MM.1S (cell line): Measurements from ENCODE around the gene PRKCA.

Experiments used
- DNase-seq: peaks from one replicate; pipeline ENCODE4 v3.0.0-alpha.2; 2015
- H2AFZ ChIP-seq: fragments of 300-600 bp; sonication (generic); 2 replicates; pipeline ENCODE4 v1.6.0; 2016; ENCODE audit warnings: antibody characterized with exemption, low read length
- H3F3A ChIP-seq: fragments of 300-600 bp; sonication (generic); 2 replicates; pipeline ENCODE4 v1.6.1; 2016; ENCODE audit warnings: mild to moderate bottlenecking, antibody characterized with exemption, low read length, moderate library complexity, mixed read lengths; ENCODE audit not compliant: insufficient read depth
- H3K27ac ChIP-seq: fragments of 300-600 bp; sonication (generic); 2 replicates; pipeline ENCODE4 v1.5.1; 2016; ENCODE audit warnings: mild to moderate bottlenecking, low read length
- H3K27me3 ChIP-seq: fragments of 300-600 bp; sonication (generic); replicated peaks from 2 replicates; pipeline ENCODE4 v1.6.0; 2016; ENCODE audit warnings: low read length; ENCODE audit not compliant: insufficient read depth
- H3K36me3 ChIP-seq: fragments of 300-600 bp; sonication (generic); replicated peaks from 2 replicates; pipeline ENCODE4 v1.6.1; 2016; ENCODE audit warnings: mild to moderate bottlenecking, low read length, mixed read lengths; ENCODE audit not compliant: insufficient read depth
- H3K4me1 ChIP-seq: fragments of 300-600 bp; sonication (generic); 2 replicates; pipeline ENCODE4 v1.6.1; 2016; ENCODE audit warnings: low read length, mixed read lengths
- H3K4me2 ChIP-seq: fragments of 300-600 bp; sonication (generic); 2 replicates; pipeline ENCODE4 v1.6.0; 2016; ENCODE audit warnings: low read depth, low read length
- H3K4me3 ChIP-seq: fragments of 300-600 bp; sonication (generic); 2 replicates; pipeline ENCODE4 v1.5.1; 2016; ENCODE audit warnings: low read length, mixed read lengths
- H3K79me2 ChIP-seq: fragments of 300-600 bp; sonication (generic); 2 replicates; pipeline ENCODE4 v1.6.1; 2016; ENCODE audit warnings: mixed run types, low read length, mixed read lengths
- H3K9ac ChIP-seq: fragments of 300-600 bp; sonication (generic); 2 replicates; pipeline ENCODE4 v1.6.1; 2016; ENCODE audit warnings: low read length, mixed read lengths
- H3K9me2 ChIP-seq: fragments of 300-600 bp; sonication (generic); replicated peaks from 2 replicates; pipeline ENCODE4 v1.6.1; 2016; ENCODE audit warnings: mild to moderate bottlenecking, low read length, mixed read lengths; ENCODE audit not compliant: insufficient read depth
- H3K9me3 ChIP-seq: fragments of 300-600 bp; sonication (generic); replicated peaks from 2 replicates; pipeline ENCODE4 v1.6.1; 2016; ENCODE audit warnings: mild to moderate bottlenecking, low read length, mixed read lengths; ENCODE audit not compliant: insufficient read depth
- H4K20me1 ChIP-seq: fragments of 300-600 bp; sonication (generic); 2 replicates; pipeline ENCODE4 v1.6.1; 2016; ENCODE audit warnings: mild to moderate bottlenecking, low read length, moderate library complexity, mixed read lengths; ENCODE audit not compliant: insufficient read depth
- CTCF ChIP-seq: fragments of 300-600 bp; sonication (generic); IDR thresholded peaks from 2 replicates; pipeline ENCODE4 v1.5.1; 2016; ENCODE audit warnings: antibody characterized with exemption, low read length, mixed read lengths
- EZH2 ChIP-seq: fragments of 300-600 bp; sonication (generic); optimal IDR thresholded peaks from 2 replicates; pipeline ENCODE3; 2017; ENCODE audit warnings: low read depth, mild to moderate bottlenecking, antibody characterized with exemption, low read length, mixed read lengths
- EZH2phosphoT487 ChIP-seq: fragments of 300-600 bp; sonication (generic); IDR thresholded peaks from 2 replicates; pipeline ENCODE4 v1.6.1; 2018; ENCODE audit warnings: antibody characterized with exemption, low read length

The PRKCA gene

GRCh38 chr17:66310528-66311148, 8.2 kb downstream of the PRKCA start:
- Histone ChIP-seq H3K9ac (no peak overlapping the region), H3K9me3 (no peaks in the 10 kb centered on the region), H3K4me1 (no peaks in the 10 kb centered on the region), H3K4me3 (no peak overlapping the region), H3K4me2 (no peak overlapping the region), H4K20me1 (no peaks in the 10 kb centered on the region), H3K36me3 (no peaks in the 10 kb centered on the region), H3K27ac (no peak overlapping the region), H3K9me2 (no peaks in the 10 kb centered on the region), H3K79me2 (peaks cover 4% of the 10 kb centered on the region), H2AFZ (no peak overlapping the region), H3F3A (no peaks in the 10 kb centered on the region), H3K27me3 (no peaks in the 10 kb centered on the region)
- TF ChIP-seq EZH2phosphoT487 (no peak), EZH2 (no peak), CTCF (no peak; the same call in 1 of the 2 replicates)
- DNase-seq = no peak

DNA sequence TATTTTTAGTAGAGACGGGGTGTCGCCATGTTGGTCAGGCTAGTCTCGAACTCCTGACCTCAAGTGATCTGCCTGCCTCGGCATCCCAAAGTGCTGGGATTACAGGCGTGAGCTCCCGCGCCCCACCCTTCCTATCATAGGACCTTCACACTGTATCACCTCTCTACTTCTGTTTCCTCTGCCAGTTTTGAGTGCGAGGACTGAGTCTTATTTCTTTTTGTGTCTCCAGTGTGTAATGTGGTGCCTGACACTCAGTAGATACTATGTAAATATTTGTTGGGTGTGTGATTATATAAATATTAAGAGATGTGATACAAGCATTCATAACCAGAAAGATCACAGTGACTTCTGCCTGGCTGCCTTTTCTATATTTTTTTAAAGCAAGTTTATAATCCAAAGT, 10.5 kb downstream of the PRKCA start:
- no peaks in the 10 kb centered on the region for H4K20me1 ChIP-seq
- TF ChIP-seq CTCF (no peak), EZH2 (no peak), EZH2phosphoT487 (no peak)

DNA sequence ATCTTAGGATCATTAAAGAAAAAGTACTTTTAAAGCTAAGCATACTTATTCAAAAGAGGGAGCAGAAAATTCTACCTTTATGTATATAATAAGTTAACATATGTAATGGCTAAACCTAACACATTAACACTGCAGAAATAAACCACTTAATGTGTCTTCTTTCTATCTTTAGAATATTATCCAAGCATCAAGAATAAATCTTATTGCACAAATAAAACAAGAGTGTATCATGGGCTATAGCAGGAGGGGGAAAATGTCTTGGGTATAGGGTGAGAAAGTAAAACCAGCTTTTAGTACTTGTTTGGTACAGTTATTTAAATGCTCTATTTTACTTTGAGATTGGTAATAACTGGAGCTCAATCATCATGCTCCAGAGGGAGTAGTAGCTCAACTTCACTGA, 10.9 kb downstream of the PRKCA start:
- TF ChIP-seq CTCF (no peak), EZH2 (no peak), EZH2phosphoT487 (no peak)
- Histone ChIP-seq H3K9ac (no peak overlapping the region), H3K79me2 (peaks cover 4% of the 10 kb centered on the region), H3K36me3 (no peaks in the 10 kb centered on the region), H3K4me2 (no peak overlapping the region), H2AFZ (no peak overlapping the region), H3K9me2 (no peaks in the 10 kb centered on the region), H3K27me3 (no peaks in the 10 kb centered on the region), H3K27ac (no peak overlapping the region), H3K4me3 (no peak overlapping the region), H3K9me3 (no peaks in the 10 kb centered on the region), H4K20me1 (no peaks in the 10 kb centered on the region), H3F3A (no peaks in the 10 kb centered on the region), H3K4me1 (no peaks in the 10 kb centered on the region)
- DNase-seq = no peak

More for the DNA sequence above, 10.5 kb downstream of the PRKCA start:
- DNase-seq = no peak
- Histone ChIP-seq H3K79me2 (peaks cover 4% of the 10 kb centered on the region), H3F3A (no peaks in the 10 kb centered on the region), H3K9me2 (no peaks in the 10 kb centered on the region), H3K9me3 (no peaks in the 10 kb centered on the region), H3K9ac (no peak overlapping the region), H3K4me3 (no peak overlapping the region), H3K27ac (no peak overlapping the region), H3K4me1 (no peaks in the 10 kb centered on the region), H3K4me2 (no peak overlapping the region), H2AFZ (no peak overlapping the region), H3K36me3 (no peaks in the 10 kb centered on the region), H3K27me3 (no peaks in the 10 kb centered on the region)
